CD14-positive monocyte (primary cell): Measurements from ENCODE around the gene ERVV-1. TPM values are rescaled to one million over a fixed set of nuclear protein-coding genes. Genes with fewer than 3 reads are reported as not detected.
A peak's percentile ranks its signal among the peaks of the same experiment; 100 is the strongest.

ENCODE experiments used
- DNase-seq, 3 donors: peaks; one replicate each; pipeline ENCODE4 v3.0.0-alpha.2; 2011 to 2022
- H2AFZ ChIP-seq: 2 replicates; pipeline ENCODE4 v1.6.0; 2012; ENCODE audit warnings: mild to moderate bottlenecking, low read depth, low read length, inconsistent platforms; ENCODE audit not compliant: insufficient read depth, poor library complexity, severe bottlenecking
- H3K27ac ChIP-seq, 2 donors: 1 replicate in 1 of 2; 2 replicates in 1 of 2; pipeline ENCODE4 v1.5.1; 2012 to 2013; ENCODE audit warnings: low read length in 2 of 2, control low read depth in 1 of 2, inconsistent platforms in 1 of 2, low read depth in 1 of 2, mild to moderate bottlenecking in 1 of 2
- H3K27me3 ChIP-seq, 2 donors: one replicate each; pipeline versions ENCODE4 v1.6.0 to v1.6.1; 2011 to 2013; ENCODE audit warnings: low read length in 2 of 2; ENCODE audit not compliant: control insufficient read depth in 2 of 2, insufficient read depth in 2 of 2
- H3K36me3 ChIP-seq, 2 donors: replicated peaks in 1 of 2; 1 replicate in 1 of 2; 2 replicates in 1 of 2; pipeline versions ENCODE4 v1.5.1 to v1.6.1; 2012 to 2013; ENCODE audit warnings: low read length in 2 of 2, control low read depth in 1 of 2, inconsistent platforms in 1 of 2, mild to moderate bottlenecking in 1 of 2; ENCODE audit not compliant: insufficient read depth in 2 of 2, control insufficient read depth in 1 of 2
- H3K4me1 ChIP-seq, 2 donors: 1 replicate in 1 of 2; 2 replicates in 1 of 2; pipeline versions ENCODE4 v1.5.1 to v1.6.1; 2012 to 2013; ENCODE audit warnings: low read length in 2 of 2, control low read depth in 1 of 2, inconsistent platforms in 1 of 2, mild to moderate bottlenecking in 1 of 2, moderate library complexity in 1 of 2; ENCODE audit not compliant: insufficient read depth in 2 of 2, control insufficient read depth in 1 of 2
- H3K4me2 ChIP-seq: replicated peaks from 2 replicates; pipeline ENCODE3; 2012; ENCODE audit warnings: low read length, moderate library complexity, mild to moderate bottlenecking; ENCODE audit not compliant: poor library complexity, severe bottlenecking; ENCODE audit errors: extremely low read depth
- H3K4me3 ChIP-seq, 3 experiments: fragments of 200-600 bp in 1 of 3; sonication (generic) in 1 of 3; replicated peaks in 1 of 3; 1 replicate in 2 of 3; 2 replicates in 1 of 3; pipeline ENCODE4 v1.5.1; 2011 to 2013; ENCODE audit warnings: low read length in 3 of 3, mild to moderate bottlenecking in 3 of 3, control low read depth in 2 of 3, low read depth in 2 of 3, inconsistent platforms in 1 of 3, moderate library complexity in 1 of 3
- H3K79me2 ChIP-seq: 2 replicates; pipeline ENCODE4 v1.6.0; 2012; ENCODE audit warnings: mild to moderate bottlenecking, control low read depth, inconsistent platforms, low read length, moderate library complexity; ENCODE audit not compliant: insufficient read depth
- H3K9ac ChIP-seq: 2 replicates; pipeline ENCODE4 v1.6.0; 2017; ENCODE audit warnings: low read length, mild to moderate bottlenecking; ENCODE audit not compliant: insufficient read depth, poor library complexity, severe bottlenecking
- H3K9me3 ChIP-seq, 2 donors: replicated peaks in 1 of 2; 1 replicate in 1 of 2; 2 replicates in 1 of 2; pipeline versions ENCODE4 v1.5.1 to v1.6.1; 2012 to 2013; ENCODE audit warnings: low read length in 2 of 2, control low read depth in 1 of 2; ENCODE audit not compliant: control insufficient read depth in 1 of 2, insufficient read depth in 1 of 2
- H4K20me1 ChIP-seq: 2 replicates; pipeline ENCODE4 v1.6.0; 2012; ENCODE audit warnings: mild to moderate bottlenecking, low read length, control low read depth, moderate library complexity; ENCODE audit not compliant: insufficient read depth
- H3K27ac Mint-ChIP-seq, 7 donors: one replicate each; pipeline ENCODE4 v1.8.0; 2020; ENCODE audit warnings: mild to moderate bottlenecking in 7 of 7, mixed read lengths in 7 of 7, moderate library complexity in 6 of 7, inconsistent platforms in 2 of 7
- H3K27me3 Mint-ChIP-seq, 3 donors: one replicate each; pipeline ENCODE4 v1.8.0; 2021 to 2022; ENCODE audit warnings: low read depth in 3 of 3, mild to moderate bottlenecking in 3 of 3, mixed read lengths in 3 of 3, moderate library complexity in 3 of 3, inconsistent platforms in 1 of 3
- H3K36me3 Mint-ChIP-seq, 2 donors: one replicate each; pipeline ENCODE4 v1.8.0; 2020; ENCODE audit warnings: mixed read lengths in 2 of 2, inconsistent platforms in 1 of 2, mild to moderate bottlenecking in 1 of 2
- H3K4me1 Mint-ChIP-seq: one replicate; pipeline ENCODE4 v1.8.0; 2020; ENCODE audit warnings: mild to moderate bottlenecking, mixed read lengths
- H3K4me3 Mint-ChIP-seq, 2 donors: one replicate each; pipeline ENCODE4 v1.8.0; 2020; ENCODE audit warnings: mild to moderate bottlenecking in 2 of 2, mixed read lengths in 2 of 2, moderate library complexity in 1 of 2
- H3K9me3 Mint-ChIP-seq, 7 donors: one replicate each; pipeline ENCODE4 v1.8.0; 2020 to 2022; ENCODE audit warnings: mixed read lengths in 7 of 7, mild to moderate bottlenecking in 6 of 7, moderate library complexity in 6 of 7, inconsistent platforms in 2 of 7
- WGBS: methylation state at CpG from one replicate; pipeline ENCODE4 v1.1.5; 2013; ENCODE audit warnings: missing lambda C conversion rate; ENCODE audit not compliant: insufficient coverage; 5-methylcytosine and 5-hydroxymethylcytosine counted together
- intact Hi-C, 2 donors: fragments of 100-400 bp; cut with micrococcal nuclease; formaldehyde crosslinking; loops; one replicate each; pipeline versions ENCODE4 v1.15.0 to v1.15.1; 2023
- polyA plus RNA-seq, 3 donors: library from polyadenylated mRNA; depleted of rRNA in 1 of 3; unstranded in 2 of 3; stranded (reverse) in 1 of 3; fragments of 300-500 nt in 2 of 3; fragments of >200 nt in 1 of 3; fragmentation: Illumina TruSeq in 2 of 3; gene quantifications; 1 replicate in 2 of 3; 2 replicates in 1 of 3; pipeline ENCODE4 v1.2.3, GENCODE V29; 2012 to 2021
- TF ChIP-seq, protein P1 (sequence below): fragments of 200-600 bp; IDR thresholded peaks from one replicate; pipeline ENCODE4 v1.8.0; 2022; ENCODE audit warnings: antibody characterized with exemption, mild to moderate bottlenecking

The ERVV-1 gene
- polyA plus RNA-seq, 3 donors = not detected

DNA sequence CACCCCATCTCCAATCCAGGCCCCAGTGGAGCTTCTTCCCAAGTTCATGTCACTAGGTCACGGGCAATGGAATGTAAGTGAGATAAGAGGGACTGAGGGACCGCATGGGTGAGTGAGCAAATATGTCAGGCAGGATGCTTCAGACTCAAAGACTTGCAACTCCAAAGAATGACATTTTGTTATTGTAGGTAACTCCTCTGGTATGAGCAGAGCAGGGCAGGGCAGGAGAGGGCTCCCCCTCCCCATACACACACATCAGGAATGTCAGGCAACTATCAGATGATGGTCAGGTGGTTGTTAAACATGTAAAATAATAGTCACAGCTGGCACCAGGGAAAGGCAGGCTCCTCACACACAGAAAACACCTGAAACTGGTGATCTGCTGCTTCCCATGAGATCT, 41.4 kb downstream of the ERVV-1 start:
- H3K9me3 Mint-ChIP-seq = peaks cover 39 to 94% (median 93%) of the 10 kb centered on the region in 7 donors
- Histone ChIP-seq H2AFZ (no peak overlapping the region), H3K9ac (no peak overlapping the region), H3K27me3 (peaks cover 0 to 16% of the 10 kb centered on the region in 2 donors), H3K36me3 (no peaks in the 10 kb centered on the region), H3K4me1 (no peaks in the 10 kb centered on the region), H3K4me2 (no peak overlapping the region), H3K4me3 (no peak overlapping the region), H3K79me2 (no peaks in the 10 kb centered on the region), H3K27ac (no peak overlapping the region), H3K9me3 (peaks cover 87 to 95% of the 10 kb centered on the region in 2 donors), H4K20me1 (no peaks in the 10 kb centered on the region)
- peaks cover 0 to 5% of the 10 kb centered on the region in 2 donors for H3K36me3 Mint-ChIP-seq
- no peak overlapping the region for H3K27ac Mint-ChIP-seq
- no peak overlapping the region for H3K4me3 Mint-ChIP-seq
- intact Hi-C loops = no loop called here
- DNase-seq = no peak
- WGBS = 90% methylated on average over 2 of the region's 2 CpGs
- H3K4me1 Mint-ChIP-seq = peaks cover 4% of the 10 kb centered on the region
- H3K27me3 Mint-ChIP-seq = peaks cover 13 to 24% (median 20%) of the 10 kb centered on the region in 3 donors
- TF ChIP-seq, protein P1, sequence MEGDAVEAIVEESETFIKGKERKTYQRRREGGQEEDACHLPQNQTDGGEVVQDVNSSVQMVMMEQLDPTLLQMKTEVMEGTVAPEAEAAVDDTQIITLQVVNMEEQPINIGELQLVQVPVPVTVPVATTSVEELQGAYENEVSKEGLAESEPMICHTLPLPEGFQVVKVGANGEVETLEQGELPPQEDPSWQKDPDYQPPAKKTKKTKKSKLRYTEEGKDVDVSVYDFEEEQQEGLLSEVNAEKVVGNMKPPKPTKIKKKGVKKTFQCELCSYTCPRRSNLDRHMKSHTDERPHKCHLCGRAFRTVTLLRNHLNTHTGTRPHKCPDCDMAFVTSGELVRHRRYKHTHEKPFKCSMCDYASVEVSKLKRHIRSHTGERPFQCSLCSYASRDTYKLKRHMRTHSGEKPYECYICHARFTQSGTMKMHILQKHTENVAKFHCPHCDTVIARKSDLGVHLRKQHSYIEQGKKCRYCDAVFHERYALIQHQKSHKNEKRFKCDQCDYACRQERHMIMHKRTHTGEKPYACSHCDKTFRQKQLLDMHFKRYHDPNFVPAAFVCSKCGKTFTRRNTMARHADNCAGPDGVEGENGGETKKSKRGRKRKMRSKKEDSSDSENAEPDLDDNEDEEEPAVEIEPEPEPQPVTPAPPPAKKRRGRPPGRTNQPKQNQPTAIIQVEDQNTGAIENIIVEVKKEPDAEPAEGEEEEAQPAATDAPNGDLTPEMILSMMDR = no peak

DNA sequence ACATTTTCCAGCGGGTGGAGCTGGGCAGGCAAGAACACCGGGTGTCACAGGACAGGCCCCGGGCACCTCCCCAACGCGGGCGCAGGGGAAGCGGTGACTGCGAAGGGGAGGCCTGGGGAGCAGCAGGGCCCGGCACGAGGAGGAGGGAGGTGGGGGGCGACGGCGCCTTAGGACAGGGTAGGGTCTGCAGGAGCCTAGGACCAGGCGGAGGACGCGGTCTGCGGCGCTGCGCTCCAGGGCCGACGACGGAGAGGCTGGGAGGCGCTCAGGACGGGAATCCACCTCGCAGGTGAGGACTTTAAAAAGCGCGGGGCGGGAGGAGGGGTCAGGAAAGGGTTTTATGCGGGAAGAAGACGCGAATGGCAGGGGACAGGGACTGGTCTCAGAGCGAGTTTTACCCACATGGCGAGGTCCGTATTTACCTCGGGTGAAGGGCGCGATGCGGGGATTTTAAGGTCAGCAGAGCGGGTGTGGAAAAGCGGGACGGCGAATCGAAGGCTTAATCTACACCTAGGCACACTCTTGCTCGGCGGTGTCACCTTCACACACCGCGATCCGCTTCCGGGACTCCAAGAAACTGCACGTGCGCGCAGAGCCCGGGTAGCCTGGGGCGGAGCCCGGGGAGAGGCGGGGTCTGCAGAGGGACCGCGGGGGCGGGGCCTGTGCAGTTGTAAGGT, 44.3 kb downstream of the ERVV-1 start:
- Mint-ChIP-seq H3K36me3 (peaks cover 0 to 5% of the 10 kb centered on the region in 2 donors), H3K9me3 (peaks cover 43 to 99% (median 96%) of the 10 kb centered on the region in 7 donors), H3K27ac (no peak overlapping the region), H3K4me3 (peak overlapping the region; percentile 12 to 71), H3K27me3 (peaks cover 9 to 24% (median 20%) of the 10 kb centered on the region in 3 donors), H3K4me1 (peaks cover 4% of the 10 kb centered on the region)
- Histone ChIP-seq H3K4me1 (no peaks in the 10 kb centered on the region), H3K9me3 (peaks cover 90 to 97% of the 10 kb centered on the region in 2 donors), H3K79me2 (no peaks in the 10 kb centered on the region), H3K4me2 (no peak overlapping the region), H4K20me1 (no peaks in the 10 kb centered on the region), H2AFZ (no peak overlapping the region), H3K4me3 (no peak overlapping the region), H3K9ac (no peak overlapping the region), H3K27me3 (peaks cover 0 to 16% of the 10 kb centered on the region in 2 donors), H3K27ac (no peak overlapping the region), H3K36me3 (no peaks in the 10 kb centered on the region)
- intact Hi-C loops = no loop called here
- TF ChIP-seq, protein P1 = no peak
- WGBS = 7% methylated on average over 55 of the region's 59 CpGs
- DNase-seq = no peak

Other genes with a start within 250 kb of the ERVV-1 start
- 1 to 10 TPM; 1.9 to 9.2 (median 2.5) TPM for gene ZNF600, start 227.1 kb upstream of the ERVV-1 start, polyA plus RNA-seq
- 10 to 100 TPM in 2 of 3 donors, 1 to 10 TPM in 1; 2.4 to 21.2 (median 15.0) TPM for gene ZNF28, start 192.3 kb upstream of the ERVV-1 start, polyA plus RNA-seq
- gene ZNF468, start 156.3 kb upstream of the ERVV-1 start, polyA plus RNA-seq = 10 to 100 TPM in 2 of 3 donors, 1 to 10 TPM in 1; 6.2 to 16.1 (median 10.6) TPM
- gene ZNF320, start 116.3 kb upstream of the ERVV-1 start, polyA plus RNA-seq = 1 to 10 TPM; 1.6 to 4.4 (median 3.4) TPM
- gene ZNF888, start 90.5 kb upstream of the ERVV-1 start, polyA plus RNA-seq = 1 to 10 TPM in 2 of 3 donors, under 1 TPM in 1; 0.71 to 1.7 (median 1.4) TPM
- gene ZNF816, start 51.0 kb upstream of the ERVV-1 start, polyA plus RNA-seq = 1 to 10 TPM; 1.4 to 4.3 (median 2.0) TPM
- not detected for gene ERVV-2, start 30.8 kb downstream of the ERVV-1 start, polyA plus RNA-seq
- gene ZNF160, start 89.5 kb downstream of the ERVV-1 start, polyA plus RNA-seq = 10 to 100 TPM in 1 of 3 donors, 1 to 10 TPM in 2; 6.4 to 24.5 (median 7.7) TPM
- gene ZNF415, start 119.0 kb downstream of the ERVV-1 start, polyA plus RNA-seq = under 1 TPM in 2 of 3 donors, not detected in 1; 0.11 to 0.17 TPM
- gene ZNF347, start 145.1 kb downstream of the ERVV-1 start, polyA plus RNA-seq = 1 to 10 TPM in 2 of 3 donors, under 1 TPM in 1; 0.89 to 3.3 (median 2.0) TPM
- gene ZNF665, start 179.4 kb downstream of the ERVV-1 start, polyA plus RNA-seq = 1 to 10 TPM in 1 of 3 donors, under 1 TPM in 2; 0.68 to 1.7 (median 0.88) TPM
- 1 to 10 TPM in 2 of 3 donors, under 1 TPM in 1; 0.68 to 2.1 (median 1.5) TPM for gene ZNF677, start 241.0 kb downstream of the ERVV-1 start, polyA plus RNA-seq
- not detected for gene VN1R2, start 244.4 kb downstream of the ERVV-1 start, polyA plus RNA-seq